ENCODE measurements around the gene FAM20A.

FAM20A gene

GRCh38 chr17:68600931-68601564 lies at the start of gene FAM20A:
Gene FAM20A (minus strand): TSS chr17:68601367. CDS start chr17:68600666, 701 bp downstream.
- DNase-seq = peak; percentile 11

GRCh38 chr17:68649324-68649723 lies 48.2 kb upstream of the FAM20A start:
- no peak for DNase-seq

GRCh38 chr17:68646626-68647526 lies 45.7 kb upstream of the FAM20A start:
- DNase-seq = no peak

DNA sequence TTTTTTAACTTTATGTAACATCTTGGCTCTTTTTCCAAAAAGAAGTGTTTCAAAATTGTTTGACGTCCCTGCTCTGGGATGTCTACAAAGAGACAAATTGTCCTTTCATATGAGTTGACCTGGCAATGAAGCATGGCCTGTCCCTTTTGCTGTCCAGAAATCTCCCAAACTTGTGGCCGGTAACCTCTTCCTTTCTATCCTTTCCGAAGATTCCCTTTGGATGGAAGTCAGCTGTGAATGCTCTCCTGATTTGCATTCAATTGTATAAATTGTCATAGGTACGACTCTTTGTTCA lies 40.9 kb upstream of the FAM20A start:
- DNase-seq = no peak

DNA sequence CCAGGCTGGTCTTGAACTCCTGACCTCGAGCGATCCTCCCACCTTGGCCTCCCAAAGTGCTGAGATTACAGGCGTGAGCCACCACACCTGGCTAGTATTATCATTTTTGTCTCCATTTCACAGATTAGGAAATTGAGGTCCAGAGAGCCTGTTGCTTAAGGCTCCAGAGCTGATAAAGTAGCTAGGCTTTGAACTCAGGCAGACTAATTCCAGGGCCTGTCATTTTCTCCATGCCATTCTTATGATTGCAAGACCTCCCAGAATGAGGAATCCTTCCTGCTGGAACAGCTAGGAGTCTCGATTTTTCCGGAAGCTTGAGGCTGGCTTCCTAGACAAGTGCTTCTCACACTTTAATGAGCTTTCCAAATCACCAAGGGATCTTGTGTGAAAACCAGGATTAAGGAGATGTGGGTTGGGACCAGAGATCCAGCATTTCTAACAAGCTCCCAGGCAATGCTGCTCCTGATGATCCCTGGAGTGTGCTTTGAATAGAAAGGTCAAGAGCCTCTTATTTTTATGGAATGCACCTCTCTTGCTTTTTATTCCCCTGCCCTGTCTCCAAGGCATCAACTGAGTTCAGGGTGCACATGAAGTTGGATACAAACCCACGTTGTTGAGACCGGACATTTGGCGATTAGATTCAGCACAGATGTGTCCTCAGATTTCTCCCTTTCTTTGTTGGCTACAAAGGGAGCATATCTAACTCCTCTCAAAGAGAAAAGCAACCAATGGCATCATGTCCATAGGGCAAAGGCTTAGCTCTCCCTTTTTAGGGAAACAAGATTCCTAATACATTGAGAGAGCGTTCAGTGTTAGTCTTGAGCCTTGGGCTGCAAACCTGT lies 40.3 kb upstream of the FAM20A start:
- DNase-seq = no peak

DNA sequence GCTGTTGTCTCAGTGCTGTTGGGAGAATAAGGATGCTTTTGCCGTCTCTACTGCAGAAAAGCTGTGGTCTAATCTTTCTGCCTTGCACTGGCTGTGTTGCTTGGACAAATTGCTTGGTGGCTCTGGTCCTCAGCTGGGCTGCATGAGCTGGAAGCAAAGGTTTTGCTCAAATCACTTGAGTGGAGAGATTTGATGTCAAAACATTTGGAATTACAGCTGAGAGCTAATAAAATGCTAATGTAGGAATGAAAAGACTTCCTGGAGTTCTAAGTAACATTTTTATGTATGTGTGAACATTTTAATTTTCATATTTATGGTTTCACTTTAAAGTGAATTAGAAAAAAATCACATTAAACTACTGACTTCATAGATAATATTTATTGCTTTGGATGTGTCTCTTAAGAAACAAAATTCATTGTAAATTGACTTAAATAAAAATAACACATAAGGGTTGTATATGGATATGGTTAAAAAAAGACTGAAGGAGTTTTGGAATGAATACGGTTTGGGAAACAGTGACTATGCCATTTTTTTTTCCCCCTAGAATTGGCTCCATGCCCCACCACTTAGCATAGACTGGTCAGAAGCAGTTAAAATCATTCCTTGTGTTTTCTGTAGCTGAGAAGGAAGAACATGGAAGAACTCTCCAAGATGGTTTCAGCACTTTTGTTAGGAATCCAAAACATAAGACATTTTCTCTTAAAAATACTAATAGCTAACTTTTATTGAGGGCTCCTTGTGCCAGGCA lies 39.2 kb upstream of the FAM20A start:
- DNase-seq = no peak

- DNase-seq = no peak
Observed at GRCh38 chr17:68634345-68634876, 33.2 kb upstream of the FAM20A start.

DNA sequence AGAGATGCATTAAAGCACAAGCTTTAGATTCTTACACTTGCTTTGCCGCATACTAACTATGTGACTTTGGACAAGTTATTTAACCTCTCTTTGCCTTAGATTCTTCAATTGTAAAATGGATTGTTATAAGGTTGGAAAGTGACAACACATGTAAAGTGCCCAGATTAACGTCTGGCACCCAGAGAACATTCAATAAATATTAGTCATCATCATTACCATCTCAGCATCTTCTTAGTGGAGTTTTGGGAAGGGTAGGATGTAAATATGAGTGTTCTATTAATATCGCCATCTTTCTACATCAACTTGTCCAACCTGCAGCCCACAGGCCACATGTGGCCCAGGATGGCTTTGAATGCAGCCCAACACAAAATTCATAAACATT lies 27.4 kb upstream of the FAM20A start:
- DNase-seq = no peak

DNA sequence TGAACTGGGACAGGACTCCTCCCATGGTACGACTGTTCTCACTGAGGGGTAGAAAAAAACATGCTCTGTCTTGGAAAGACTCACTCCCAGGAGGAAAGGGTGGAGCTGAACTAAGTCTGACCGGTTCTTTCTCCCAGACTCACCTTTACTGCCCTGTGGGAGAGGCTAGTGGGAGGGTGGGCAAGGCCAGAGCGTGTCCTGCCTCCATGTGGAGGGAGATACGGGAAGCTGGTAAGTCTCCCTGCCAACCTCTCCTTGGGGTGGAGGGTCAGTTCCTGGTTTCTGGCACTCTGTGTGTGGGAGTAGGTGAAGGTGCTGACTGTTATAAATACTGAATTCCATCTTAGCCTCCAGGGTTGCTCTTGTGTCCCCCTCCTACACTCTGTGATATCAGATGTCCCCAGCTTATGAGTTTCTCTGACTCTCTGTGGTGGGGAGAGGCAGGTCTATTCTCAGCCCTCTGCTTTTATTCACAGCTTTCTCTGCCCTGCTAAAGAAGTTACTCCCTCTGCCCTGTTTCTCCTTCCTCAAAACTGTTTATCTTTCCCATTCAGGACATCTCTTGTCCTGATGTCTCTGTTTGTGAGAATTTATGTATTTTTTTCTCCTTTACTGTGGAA lies 26.9 kb upstream of the FAM20A start:
- DNase-seq = no peak

- DNase-seq = no peak
Observed at GRCh38 chr17:68624381-68624780, 23.2 kb upstream of the FAM20A start.

DNA sequence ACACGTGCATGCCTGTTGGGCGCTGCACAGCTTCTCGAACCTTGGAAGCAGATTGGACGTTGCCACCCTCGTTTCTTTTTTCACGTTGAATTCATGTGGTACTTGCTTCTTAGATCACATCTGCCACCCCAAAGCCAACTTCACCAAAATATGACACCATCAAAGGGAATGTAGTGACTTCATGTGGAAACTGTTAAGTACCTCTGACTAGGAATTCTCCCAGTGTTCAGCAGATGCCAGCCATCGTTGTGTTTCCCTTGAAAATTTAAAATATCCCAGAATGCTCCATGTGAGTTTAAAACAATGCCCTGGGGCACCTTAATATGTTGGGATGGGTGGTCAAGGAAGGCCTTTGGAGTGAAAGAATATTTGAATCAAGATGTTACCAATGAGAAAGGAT lies 22.6 kb upstream of the FAM20A start:
- no peak for DNase-seq

GRCh38 chr17:68622423-68622822 lies 21.3 kb upstream of the FAM20A start:
- no peak for DNase-seq

DNA sequence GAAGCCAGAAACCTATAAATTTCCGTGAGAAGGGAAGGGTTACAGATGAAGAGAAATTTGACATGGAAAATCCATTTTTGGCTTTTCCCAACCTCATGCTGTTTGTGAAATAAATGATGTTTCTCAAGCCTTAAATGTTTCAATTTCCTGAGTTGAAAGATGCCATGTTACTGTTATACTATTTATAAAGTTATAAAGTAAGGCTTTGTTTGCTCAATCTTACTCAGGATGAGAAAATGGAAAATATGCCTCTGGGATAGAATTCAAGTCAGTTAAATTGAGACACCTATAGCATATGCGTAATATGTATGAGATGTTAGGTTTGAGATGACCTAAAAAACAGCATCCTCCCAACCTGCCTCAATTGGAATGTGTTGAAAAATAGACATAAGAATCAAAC lies 19.9 kb upstream of the FAM20A start:
- DNase-seq = no peak

DNA sequence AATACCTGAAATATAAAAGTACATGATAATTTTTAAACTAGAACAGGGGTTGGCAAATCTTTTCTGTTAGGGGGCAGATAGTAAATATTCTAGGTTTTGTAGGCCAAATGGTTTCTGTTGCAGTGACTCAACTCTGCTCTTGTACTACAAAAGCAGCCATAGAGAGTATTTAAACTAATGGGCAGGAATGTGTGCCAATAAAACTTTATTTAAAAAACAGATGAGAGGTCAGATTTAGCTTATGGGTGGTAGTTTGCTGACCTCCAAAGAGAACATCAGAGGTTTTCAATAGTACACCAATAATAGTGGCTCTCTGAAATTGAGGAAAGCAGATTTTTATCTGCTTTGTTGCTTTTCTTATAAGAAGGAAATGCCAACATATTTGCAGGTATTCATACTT lies 15.2 kb upstream of the FAM20A start:
- no peak for DNase-seq

- no peak for DNase-seq
Observed at GRCh38 chr17:68614718-68615117, 13.6 kb upstream of the FAM20A start.

GRCh38 chr17:68613739-68614298 lies 12.7 kb upstream of the FAM20A start:
- no peak for DNase-seq

DNA sequence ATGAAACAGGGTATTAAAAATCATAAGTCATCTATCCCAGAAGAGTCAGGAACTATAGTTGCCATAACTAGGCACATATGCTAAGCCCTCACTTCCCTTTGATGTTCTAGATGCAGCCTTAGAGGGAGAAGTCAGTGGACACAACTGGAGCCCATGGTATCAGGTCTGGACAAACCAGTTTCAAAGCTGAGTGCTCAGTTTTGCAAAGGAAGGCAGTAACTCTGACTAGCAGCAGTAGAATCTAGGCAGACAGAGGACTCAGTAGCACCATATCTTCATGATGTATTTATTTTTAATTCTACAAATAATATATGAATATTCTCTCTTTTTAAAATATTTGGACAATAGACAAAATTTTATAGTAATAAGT lies 11.7 kb upstream of the FAM20A start:
- DNase-seq = no peak

DNA sequence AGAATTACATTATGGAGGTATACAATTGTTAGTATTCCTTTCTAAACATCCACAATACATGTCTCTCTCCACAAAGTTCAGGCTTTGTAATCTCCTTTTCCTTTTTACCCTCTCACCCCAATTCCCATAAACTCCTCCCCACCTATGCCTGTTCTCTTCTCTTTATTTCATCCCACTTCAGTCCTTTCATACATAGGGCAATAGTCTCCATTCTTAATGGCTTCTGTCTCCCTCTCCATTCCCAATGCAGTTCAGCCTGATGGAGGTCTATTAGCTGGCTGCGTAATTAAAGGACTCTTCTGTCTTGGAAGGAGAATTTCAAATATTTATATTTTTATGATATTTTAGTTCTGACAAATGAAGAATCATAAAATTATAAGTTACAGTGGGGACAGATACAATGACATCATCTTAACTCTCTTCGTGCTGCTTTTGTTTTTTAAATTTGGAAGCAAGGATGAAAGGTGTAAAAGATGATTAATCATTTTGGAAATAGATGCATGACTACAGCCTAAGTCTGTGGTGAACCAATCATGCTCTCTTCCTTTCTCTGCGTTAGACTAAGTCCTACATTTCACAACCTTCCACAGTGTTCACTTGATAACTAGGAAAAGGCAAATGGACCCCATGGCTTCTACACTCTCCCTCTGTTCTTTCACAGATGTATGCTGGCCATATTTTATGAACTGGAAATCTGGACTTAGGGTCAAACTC lies 11.2 kb upstream of the FAM20A start:
- no peak for DNase-seq

DNA sequence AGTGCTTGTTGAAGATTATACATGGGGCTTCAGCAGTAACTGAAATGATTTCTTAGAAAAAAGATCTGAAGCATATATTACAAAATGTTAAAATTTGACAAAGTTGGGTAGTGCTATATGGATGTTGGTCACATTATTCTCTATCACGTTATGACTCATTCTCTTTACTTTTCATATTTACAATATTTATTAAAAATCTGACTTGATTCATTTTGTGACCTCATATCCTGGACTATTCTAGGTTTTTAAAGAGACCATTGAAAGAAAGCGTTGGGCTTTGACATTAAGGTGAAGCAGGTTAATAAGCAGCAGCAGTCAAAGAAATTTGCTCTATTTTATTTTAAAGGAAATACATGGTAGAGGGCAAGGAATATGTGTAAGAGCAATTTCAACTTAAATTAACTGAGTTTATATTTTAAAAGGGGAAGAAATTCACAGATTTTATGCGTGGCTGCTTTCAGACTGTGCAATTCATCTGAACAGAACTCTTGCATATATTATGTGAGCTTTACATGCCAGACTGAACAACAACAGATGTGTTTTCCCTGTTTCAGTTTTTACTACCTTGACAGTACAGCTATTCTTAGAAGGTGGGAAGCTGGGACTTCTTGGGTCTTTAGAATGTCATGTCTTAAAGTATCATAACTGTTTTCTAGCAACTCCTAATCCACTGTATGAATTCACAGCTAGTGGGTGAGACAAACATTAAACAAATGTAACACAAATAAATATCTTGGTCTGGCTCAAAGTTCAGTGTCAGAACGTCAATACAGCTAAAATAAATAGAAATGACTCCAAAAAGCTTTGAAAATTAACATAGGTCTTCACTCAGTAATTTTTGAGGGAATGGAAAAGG lies 10.4 kb upstream of the FAM20A start:
- no peak for DNase-seq

GRCh38 chr17:68610554-68610953 lies 9.4 kb upstream of the FAM20A start:
- DNase-seq = no peak
